Endothelial cell (in vitro differentiated cells): ENCODE measurements around the gene RTL1. TPM values are rescaled to one million over a fixed set of nuclear protein-coding genes. Genes with fewer than 3 reads are reported as not detected.

ENCODE experiments used
- DNase-seq: peaks from one replicate; pipeline ENCODE4 v3.0.0; 2021; ENCODE audit warnings: low spot score
- H3K27ac Mint-ChIP-seq: one replicate; pipeline ENCODE4 v1.8.0; 2021; ENCODE audit warnings: mixed read lengths, inconsistent platforms; ENCODE audit not compliant: unreplicated experiment
- H3K27me3 Mint-ChIP-seq: one replicate; pipeline ENCODE4 v1.8.0; 2021; ENCODE audit warnings: mild to moderate bottlenecking, moderate library complexity, mixed read lengths, inconsistent platforms; ENCODE audit not compliant: unreplicated experiment
- H3K36me3 Mint-ChIP-seq: one replicate; pipeline ENCODE4 v1.8.0; 2021; ENCODE audit warnings: mild to moderate bottlenecking, low read depth, mixed read lengths, inconsistent platforms; ENCODE audit not compliant: unreplicated experiment
- H3K4me1 Mint-ChIP-seq: one replicate; pipeline ENCODE4 v1.8.0; 2021; ENCODE audit warnings: mild to moderate bottlenecking, mixed read lengths, inconsistent platforms; ENCODE audit not compliant: unreplicated experiment
- H3K4me3 Mint-ChIP-seq: one replicate; pipeline ENCODE4 v1.8.0; 2021; ENCODE audit warnings: mild to moderate bottlenecking, mixed read lengths, inconsistent platforms; ENCODE audit not compliant: unreplicated experiment
- H3K9me3 Mint-ChIP-seq: one replicate; pipeline ENCODE4 v1.8.0; 2021; ENCODE audit warnings: mixed read lengths, inconsistent platforms; ENCODE audit not compliant: unreplicated experiment
- CTCF ChIP-seq: fragments of 200-600 bp; sonication (generic); IDR thresholded peaks from one replicate; pipeline ENCODE4 v1.5.0; 2021; ENCODE audit warnings: antibody characterized with exemption; ENCODE audit not compliant: unreplicated experiment
- total RNA-seq: library from RNA; stranded (reverse); fragmentation: NEBNext Ultra II Directional; extraction: Animal tissue kit (Norgen Biotek cat#: 25700); gene quantifications from one replicate; pipeline ENCODE4 v1.2.1, GENCODE V29; 2021; ENCODE audit not compliant: unreplicated experiment

Gene RTL1
- total RNA-seq, 1 donor from 2014 or later: 0.18 TPM

- Mint-ChIP-seq H3K4me3 (no peak overlapping the region), H3K27ac (no peak overlapping the region), H3K4me1 (no peaks in the 10 kb centered on the region), H3K36me3 (peaks cover 13% of the 10 kb centered on the region), H3K27me3 (peaks cover 11% of the 10 kb centered on the region), H3K9me3 (no peaks in the 10 kb centered on the region)
- DNase-seq: no peak
- no peak for TF ChIP-seq CTCF
Observed at GRCh38 chr14:100882026-100882967, 21.2 kb downstream of the RTL1 start.

DNA sequence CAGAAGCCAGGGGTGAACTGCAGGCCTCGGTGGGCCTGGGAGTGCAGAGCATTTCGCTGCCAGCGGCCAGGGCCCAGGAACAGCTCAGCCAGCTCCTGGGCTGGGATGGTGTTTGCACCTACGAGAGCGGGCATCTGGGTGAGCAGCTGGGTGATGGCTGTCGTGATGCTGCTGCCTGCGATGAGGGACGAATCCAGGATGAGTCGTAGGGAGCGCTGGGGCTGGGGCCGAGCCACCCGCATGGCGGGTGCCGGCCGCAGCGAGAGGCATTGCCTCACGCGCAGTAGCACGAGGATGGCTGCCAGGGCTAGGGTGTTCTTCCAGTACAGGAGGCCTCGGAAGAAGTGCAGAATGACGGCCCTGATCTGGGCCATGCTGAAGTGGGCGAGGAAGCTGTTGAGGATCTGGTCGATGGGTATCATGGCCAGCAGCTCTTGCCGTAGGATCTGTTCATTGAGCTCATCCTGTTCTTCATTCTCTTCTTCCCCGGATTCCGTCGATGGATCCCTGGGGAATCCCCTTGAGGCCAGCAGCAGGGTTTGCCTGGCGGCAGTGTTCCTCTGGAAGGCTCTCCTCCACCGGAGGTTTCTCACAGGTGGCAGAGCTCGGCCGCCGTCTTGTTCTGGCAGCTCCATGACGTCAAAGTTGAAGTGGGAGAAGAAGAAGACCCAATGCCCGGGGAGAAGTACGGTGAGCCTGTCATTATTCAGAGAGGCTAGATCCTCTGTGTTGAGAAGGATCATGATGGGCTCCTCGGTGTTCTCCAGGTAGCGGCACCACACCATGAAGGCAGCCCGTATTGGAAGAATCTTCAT lies 22.1 kb downstream of the RTL1 start:
- TF ChIP-seq CTCF: no peak
- DNase-seq: no peak
- Mint-ChIP-seq H3K36me3 (peaks cover 13% of the 10 kb centered on the region), H3K9me3 (no peaks in the 10 kb centered on the region), H3K4me3 (no peak overlapping the region), H3K27me3 (peaks cover 11% of the 10 kb centered on the region), H3K4me1 (no peaks in the 10 kb centered on the region), H3K27ac (no peak overlapping the region)

DNA sequence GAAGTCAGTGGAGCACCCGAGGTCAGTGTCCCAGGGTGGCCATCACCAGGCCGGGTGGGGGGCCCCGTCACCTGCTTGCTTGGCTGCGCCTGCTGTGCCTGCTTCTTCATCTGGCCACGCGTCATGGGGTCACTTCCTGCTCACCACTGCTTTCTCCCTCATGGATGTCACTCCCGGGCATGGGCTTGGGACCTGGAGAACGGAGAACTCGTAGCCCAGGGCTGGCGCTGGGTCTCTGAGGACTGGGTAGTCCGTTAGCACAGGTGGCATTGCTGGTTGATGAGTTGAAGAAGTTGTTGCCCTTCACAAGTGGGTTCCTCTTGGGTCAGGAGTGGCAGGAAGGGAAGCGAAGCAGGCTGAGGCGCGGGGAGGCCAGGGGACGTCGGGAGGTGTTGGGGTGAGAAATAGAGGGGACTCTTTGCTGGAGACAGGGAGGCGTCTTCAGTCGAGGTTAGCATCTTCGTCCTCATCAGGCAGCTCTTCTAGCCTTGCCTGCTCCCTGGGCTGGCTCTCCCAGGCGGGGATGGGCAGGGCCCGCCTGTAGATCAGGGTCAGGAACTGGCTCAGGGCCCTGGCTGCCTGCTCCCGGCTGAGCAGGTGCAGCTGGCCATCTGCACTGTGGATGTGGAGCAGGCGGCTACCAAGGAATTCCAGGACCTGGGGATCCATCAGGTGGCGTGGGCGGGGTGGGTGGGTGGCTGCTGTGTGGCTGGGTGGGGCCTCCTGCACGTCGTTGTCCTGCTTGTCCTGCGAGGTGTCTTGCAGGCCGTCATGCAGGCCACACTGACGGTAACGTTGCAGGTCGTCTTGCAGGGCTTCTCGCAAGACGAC lies 23.0 kb downstream of the RTL1 start:
- Mint-ChIP-seq H3K36me3 (peaks cover 13% of the 10 kb centered on the region), H3K4me3 (no peak overlapping the region), H3K27ac (no peak overlapping the region), H3K4me1 (no peaks in the 10 kb centered on the region), H3K9me3 (no peaks in the 10 kb centered on the region), H3K27me3 (peaks cover 14% of the 10 kb centered on the region)
- no peak for DNase-seq
- no peak for TF ChIP-seq CTCF

DNA sequence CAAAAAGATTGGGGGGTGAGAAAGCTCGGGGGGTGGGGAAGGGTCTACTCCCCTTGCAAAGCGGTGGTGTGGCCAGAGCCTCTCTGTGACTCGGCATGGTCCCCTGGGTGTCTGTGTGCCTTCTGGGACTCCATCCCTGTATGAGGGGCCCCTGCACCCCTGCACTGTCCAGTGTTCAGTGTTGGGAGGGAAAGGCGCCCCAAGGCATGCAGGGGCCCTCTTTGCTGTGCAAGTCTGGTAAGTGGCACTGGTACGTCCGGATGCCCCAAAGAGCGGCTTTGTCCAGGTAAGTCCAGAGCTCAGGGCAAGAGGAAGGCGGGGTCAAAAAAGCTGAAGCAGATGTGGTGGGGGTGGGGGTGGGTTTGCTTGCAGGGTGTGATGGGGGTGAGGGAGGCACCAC lies 23.7 kb downstream of the RTL1 start:
- no peaks in the 10 kb centered on the region for H3K9me3 Mint-ChIP-seq
- peaks cover 13% of the 10 kb centered on the region for H3K36me3 Mint-ChIP-seq
- no peak for TF ChIP-seq CTCF
- H3K4me3 Mint-ChIP-seq: no peak overlapping the region
- H3K27ac Mint-ChIP-seq: no peak overlapping the region
- DNase-seq: no peak
- no peaks in the 10 kb centered on the region for H3K4me1 Mint-ChIP-seq
- peaks cover 14% of the 10 kb centered on the region for H3K27me3 Mint-ChIP-seq
